ENCODE results near the gene MRPL52. TPM values are rescaled to one million over a fixed set of nuclear protein-coding genes. Genes with fewer than 3 reads are reported as not detected.

Gene MRPL52
- total and polyA plus RNA-seq, 8 donors = 57.0 to 86.9 (median 72.6) TPM

- H3K36me3 ChIP-seq = no peaks in the 10 kb centered on the region
- TF ChIP-seq CTCF (IDR thresholded peaks at IDR 0.05) = no peak
- no peak overlapping the region for H3K4me3 ChIP-seq
- H3K27ac ChIP-seq = no peak overlapping the region
- ATAC-seq (no peak), DNase-seq (no peak)
- H3K9me3 ChIP-seq = no peaks in the 10 kb centered on the region
- intact Hi-C loops (cut with DNase I) = no loop called here
- peaks cover 0 to 13% of the 10 kb centered on the region in 2 donors for H3K4me1 ChIP-seq
- H3K27me3 ChIP-seq = no peaks in the 10 kb centered on the region
These were observed 36.0 kb downstream of the MRPL52 start for GRCh38 chr14:22865424-22866405.

GRCh38 chr14:22866874-22867273, 37.2 kb downstream of the MRPL52 start:
- Histone ChIP-seq H3K27ac (no peak overlapping the region), H3K4me1 (peaks cover 0 to 20% of the 10 kb centered on the region in 2 donors), H3K9me3 (no peaks in the 10 kb centered on the region), H3K36me3 (no peaks in the 10 kb centered on the region), H3K27me3 (no peaks in the 10 kb centered on the region), H3K4me3 (no peak overlapping the region)
- ATAC-seq = no peak
- no peak for DNase-seq
- TF ChIP-seq CTCF (IDR thresholded peaks at IDR 0.05) = no peak
- intact Hi-C loops (cut with DNase I) = no loop called here

GRCh38 chr14:22870811-22871223, 41.1 kb downstream of the MRPL52 start:
- Histone ChIP-seq H3K9me3 (no peaks in the 10 kb centered on the region), H3K27me3 (no peaks in the 10 kb centered on the region), H3K4me3 (peak overlapping the region in 1 of 2 donors; percentile 98), H3K27ac (peak overlapping the region; percentile 97 to 100), H3K4me1 (peaks cover 8 to 37% of the 10 kb centered on the region in 2 donors), H3K36me3 (peaks cover 0 to 27% of the 10 kb centered on the region in 2 donors)
- TF ChIP-seq CTCF (IDR thresholded peaks at IDR 0.05) = no peak
- DNase-seq (no peak), ATAC-seq (no peak)
- intact Hi-C loops (cut with DNase I) = no loop called here

- Histone ChIP-seq H3K4me3 (peak within 1 kb of the TSS; percentile 97 to 98), H3K36me3 (peaks cover 0 to 33% of the 10 kb centered on the region in 2 donors), H3K27ac (peak within 1 kb of the TSS; percentile 97 to 100), H3K9me3 (no peaks in the 10 kb centered on the region), H3K27me3 (no peaks in the 10 kb centered on the region), H3K4me1 (peaks cover 8 to 37% of the 10 kb centered on the region in 2 donors)
- intact Hi-C loops (cut with DNase I) = no loop called here
- peak; percentile 89 to 99 (median 94) for DNase-seq
- peak in 1 of 2 donors; percentile 11 for TF ChIP-seq CTCF (IDR thresholded peaks at IDR 0.05)
- peak; percentile 95 for ATAC-seq
These were observed 41.7 kb downstream of the MRPL52 start, which contains the start of gene LRP10 for GRCh38 chr14:22871224-22872032. Gene LRP10, plus strand, starts transcription at chr14:22871740. Its CDS starts 564 bp downstream, at chr14:22872304.
